SH-SY5Y (cell line): Measurements from ENCODE around the gene FIG4.

Source experiments
- GATA2 ChIP-seq: IDR thresholded peaks from 2 replicates; pipeline ENCODE4 v1.6.1; 2011; ENCODE audit warnings: mild to moderate bottlenecking, low read depth, low read length
- GATA3 ChIP-seq: IDR thresholded peaks from 2 replicates; pipeline ENCODE4 v1.6.1; 2011; ENCODE audit warnings: low read depth, mild to moderate bottlenecking, low read length, moderate library complexity

FIG4 gene

GRCh38 chr6:109770047-109770446 lies 79.0 kb downstream of the FIG4 start:
- TF ChIP-seq GATA2 (no peak), GATA3 (no peak)

GRCh38 chr6:109770779-109771178 lies 79.7 kb downstream of the FIG4 start:
- TF ChIP-seq GATA3 (no peak), GATA2 (no peak)

- TF ChIP-seq GATA2: no peak
- no peak for TF ChIP-seq GATA3
Observed at GRCh38 chr6:109772883-109773431, 81.9 kb downstream of the FIG4 start.

- TF ChIP-seq GATA2 (no peak), GATA3 (no peak)
Observed at GRCh38 chr6:109781001-109781400, 89.9 kb downstream of the FIG4 start.

GRCh38 chr6:109782491-109782999 lies 91.4 kb downstream of the FIG4 start:
- TF ChIP-seq GATA2 (peak; percentile 13; the same call in 1 of the 2 replicates), GATA3 (peak; percentile 71)

- TF ChIP-seq GATA3: no peak
- no peak for TF ChIP-seq GATA2
Observed at GRCh38 chr6:109783250-109783986, 92.3 kb downstream of the FIG4 start.

- TF ChIP-seq GATA2: no peak
Observed at GRCh38 chr6:109787312-109787711, 96.2 kb downstream of the FIG4 start.

- no peak for TF ChIP-seq GATA2
- TF ChIP-seq GATA3: no peak
Observed at GRCh38 chr6:109788687-109789086, 97.6 kb downstream of the FIG4 start.

- no peak for TF ChIP-seq GATA2
- TF ChIP-seq GATA3: no peak
Observed at GRCh38 chr6:109790131-109790530, 99.0 kb downstream of the FIG4 start.

- TF ChIP-seq GATA3 (no peak), GATA2 (no peak)
Observed at GRCh38 chr6:109791301-109791700, 100.2 kb downstream of the FIG4 start.

GRCh38 chr6:109793021-109793420 lies 101.9 kb downstream of the FIG4 start:
- no peak for TF ChIP-seq GATA3

- TF ChIP-seq GATA3: no peak
- no peak for TF ChIP-seq GATA2
Observed at GRCh38 chr6:109793792-109794191, 102.7 kb downstream of the FIG4 start.

- TF ChIP-seq GATA2 (peak; percentile 53), GATA3 (no peak)
Observed at GRCh38 chr6:109794201-109794923, 103.3 kb downstream of the FIG4 start.

- TF ChIP-seq GATA3 (no peak), GATA2 (no peak)
Observed at GRCh38 chr6:109795994-109796555, 105.0 kb downstream of the FIG4 start.
